ENCODE measurements around the gene PGGHG.

PGGHG gene

GRCh38 chr11:292211-293121 lies 3.5 kb downstream of the PGGHG start:
- Histone ChIP-seq H3K4ac (ENCODE audit: low read depth, low read length) (no peak overlapping the region), H3K23ac (ENCODE audit: low read length) (no peak overlapping the region), H3K79me1 (ENCODE audit: low read length) (peaks cover 6% of the 10 kb centered on the region), H3K18ac (ENCODE audit: low read length) (no peak overlapping the region), H2AFZ (ENCODE audit: insufficient read depth, low read length, poor library complexity) (no peak overlapping the region), H4K12ac (ENCODE audit: low read depth, low read length) (no peak overlapping the region), H3K4me1 (ENCODE audit: control insufficient read depth in 1 of 2, insufficient read depth in 2 of 2, low read length in 2 of 2) (peaks cover 25 to 28% of the 10 kb centered on the region in 2 experiments), H3K79me2 (ENCODE audit: control insufficient read depth, insufficient read depth, low read length, poor library complexity) (peaks cover 6% of the 10 kb centered on the region), H4K91ac (ENCODE audit: low read depth, low read length) (no peak overlapping the region), H3K4me3 (ENCODE audit: low read depth, low read length) (no peak overlapping the region), H3K36me3 (ENCODE audit: control insufficient read depth in 1 of 2, insufficient read depth in 2 of 2, low read length in 2 of 2) (peaks cover 25% of the 10 kb centered on the region in 2 experiments), H2BK5ac (ENCODE audit: low read depth, low read length, poor library complexity) (no peak overlapping the region), H3K9ac (ENCODE audit: low read length) (no peak overlapping the region), H4K8ac (ENCODE audit: low read depth, low read length) (no peak overlapping the region), H3K27ac (ENCODE audit: low read depth, low read length) (no peak overlapping the region), H3K4me2 (ENCODE audit: low read length) (no peak overlapping the region), H2BK120ac (ENCODE audit: insufficient read depth, low read length, poor library complexity) (no peak overlapping the region), H2AK5ac (ENCODE audit: low read length) (no peak overlapping the region), H2BK12ac (ENCODE audit: low read length) (no peak overlapping the region), H3K9me3 (ENCODE audit: insufficient read depth, low read depth, low read length) (no peaks in the 10 kb centered on the region), H3K14ac (ENCODE audit: low read length) (no peak overlapping the region), H3K27me3 (ENCODE audit: insufficient read depth, low read length) (no peaks in the 10 kb centered on the region)
- DNase-seq = no peak
- no CpG with 5 or more reads among the region's 29 CpGs for WGBS (ENCODE audit: extremely low coverage, insufficient coverage, insufficient read length)

GRCh38 chr11:293271-293851 lies 4.4 kb downstream of the PGGHG start:
- Histone ChIP-seq H2AFZ (ENCODE audit: insufficient read depth, low read length, poor library complexity) (no peak overlapping the region), H4K91ac (ENCODE audit: low read depth, low read length) (no peak overlapping the region), H4K12ac (ENCODE audit: low read depth, low read length) (no peak overlapping the region)

GRCh38 chr11:293852-294661 lies 5.1 kb downstream of the PGGHG start:
- WGBS (ENCODE audit: extremely low coverage, insufficient coverage, insufficient read length) = no CpG with 5 or more reads among the region's 27 CpGs
- Histone ChIP-seq H2BK120ac (ENCODE audit: insufficient read depth, low read length, poor library complexity) (no peak overlapping the region), H3K4me1 (ENCODE audit: control insufficient read depth in 1 of 2, insufficient read depth in 2 of 2, low read length in 2 of 2) (peaks cover 23% of the 10 kb centered on the region in 2 experiments), H3K23ac (ENCODE audit: low read length) (no peak overlapping the region), H2AK5ac (ENCODE audit: low read length) (no peak overlapping the region), H3K4me3 (ENCODE audit: low read depth, low read length) (no peak overlapping the region), H3K14ac (ENCODE audit: low read length) (no peak overlapping the region), H3K79me2 (ENCODE audit: control insufficient read depth, insufficient read depth, low read length, poor library complexity) (peaks cover 2% of the 10 kb centered on the region), H2BK5ac (ENCODE audit: low read depth, low read length, poor library complexity) (no peak overlapping the region), H3K9me3 (ENCODE audit: insufficient read depth, low read depth, low read length) (no peaks in the 10 kb centered on the region), H3K4ac (ENCODE audit: low read depth, low read length) (no peak overlapping the region), H3K27ac (ENCODE audit: low read depth, low read length) (no peak overlapping the region), H2AFZ (ENCODE audit: insufficient read depth, low read length, poor library complexity) (no peak overlapping the region), H4K8ac (ENCODE audit: low read depth, low read length) (no peak overlapping the region), H3K9ac (ENCODE audit: low read length) (no peak overlapping the region), H3K4me2 (ENCODE audit: low read length) (no peak overlapping the region), H4K91ac (ENCODE audit: low read depth, low read length) (no peak overlapping the region), H3K36me3 (ENCODE audit: control insufficient read depth in 1 of 2, insufficient read depth in 2 of 2, low read length in 2 of 2) (peaks cover 25% of the 10 kb centered on the region in 2 experiments), H3K27me3 (ENCODE audit: insufficient read depth, low read length) (no peaks in the 10 kb centered on the region), H2BK12ac (ENCODE audit: low read length) (no peak overlapping the region), H3K18ac (ENCODE audit: low read length) (no peak overlapping the region), H3K79me1 (ENCODE audit: low read length) (no peaks in the 10 kb centered on the region), H4K12ac (ENCODE audit: low read depth, low read length) (no peak overlapping the region)
- no peak for DNase-seq

More at GRCh38 chr11:293271-293851, 4.4 kb downstream of the PGGHG start:
- no peak overlapping the region for H3K27ac ChIP-seq (ENCODE audit: low read depth, low read length)
- H2BK12ac ChIP-seq (ENCODE audit: low read length) = no peak overlapping the region
- H2BK120ac ChIP-seq (ENCODE audit: insufficient read depth, low read length, poor library complexity) = no peak overlapping the region
- no CpG with 5 or more reads among the region's 18 CpGs for WGBS (ENCODE audit: extremely low coverage, insufficient coverage, insufficient read length)
- DNase-seq = no peak
- H3K79me1 ChIP-seq (ENCODE audit: low read length) = peaks cover 5% of the 10 kb centered on the region
- H3K23ac ChIP-seq (ENCODE audit: low read length) = no peak overlapping the region
- no peak overlapping the region for H4K8ac ChIP-seq (ENCODE audit: low read depth, low read length)
- no peak overlapping the region for H3K4me2 ChIP-seq (ENCODE audit: low read length)
- H3K36me3 ChIP-seq (ENCODE audit: control insufficient read depth in 1 of 2, insufficient read depth in 2 of 2, low read length in 2 of 2) = peaks cover 25% of the 10 kb centered on the region in 2 experiments
- H3K4ac ChIP-seq (ENCODE audit: low read depth, low read length) = no peak overlapping the region
- peaks cover 23% of the 10 kb centered on the region in 2 experiments for H3K4me1 ChIP-seq (ENCODE audit: control insufficient read depth in 1 of 2, insufficient read depth in 2 of 2, low read length in 2 of 2)
- no peak overlapping the region for H3K14ac ChIP-seq (ENCODE audit: low read length)
- H2BK5ac ChIP-seq (ENCODE audit: low read depth, low read length, poor library complexity) = no peak overlapping the region
- no peak overlapping the region for H3K4me3 ChIP-seq (ENCODE audit: low read depth, low read length)
- no peak overlapping the region for H3K9ac ChIP-seq (ENCODE audit: low read length)
- no peaks in the 10 kb centered on the region for H3K27me3 ChIP-seq (ENCODE audit: insufficient read depth, low read length)
- peaks cover 4% of the 10 kb centered on the region for H3K79me2 ChIP-seq (ENCODE audit: control insufficient read depth, insufficient read depth, low read length, poor library complexity)
- H3K18ac ChIP-seq (ENCODE audit: low read length) = no peak overlapping the region
- no peak overlapping the region for H2AK5ac ChIP-seq (ENCODE audit: low read length)
- H3K9me3 ChIP-seq (ENCODE audit: insufficient read depth, low read depth, low read length) = no peaks in the 10 kb centered on the region

- Histone ChIP-seq H3K27ac (ENCODE audit: low read depth, low read length) (no peak overlapping the region), H3K4me2 (ENCODE audit: low read length) (no peak overlapping the region), H3K18ac (ENCODE audit: low read length) (no peak overlapping the region), H3K27me3 (ENCODE audit: insufficient read depth, low read length) (no peaks in the 10 kb centered on the region), H3K36me3 (ENCODE audit: control insufficient read depth in 1 of 2, insufficient read depth in 2 of 2, low read length in 2 of 2) (peaks cover 25% of the 10 kb centered on the region in 2 experiments), H3K4me3 (ENCODE audit: low read depth, low read length) (no peak overlapping the region), H4K91ac (ENCODE audit: low read depth, low read length) (no peak overlapping the region), H2AK5ac (ENCODE audit: low read length) (no peak overlapping the region), H4K8ac (ENCODE audit: low read depth, low read length) (no peak overlapping the region), H3K4ac (ENCODE audit: low read depth, low read length) (no peak overlapping the region), H3K14ac (ENCODE audit: low read length) (no peak overlapping the region), H2BK5ac (ENCODE audit: low read depth, low read length, poor library complexity) (no peak overlapping the region), H4K12ac (ENCODE audit: low read depth, low read length) (no peak overlapping the region), H3K79me2 (ENCODE audit: control insufficient read depth, insufficient read depth, low read length, poor library complexity) (no peaks in the 10 kb centered on the region), H3K23ac (ENCODE audit: low read length) (no peak overlapping the region), H3K4me1 (ENCODE audit: control insufficient read depth in 1 of 2, insufficient read depth in 2 of 2, low read length in 2 of 2) (peaks cover 18 to 19% of the 10 kb centered on the region in 2 experiments), H2BK12ac (ENCODE audit: low read length) (no peak overlapping the region), H3K9me3 (ENCODE audit: insufficient read depth, low read depth, low read length) (no peaks in the 10 kb centered on the region), H3K79me1 (ENCODE audit: low read length) (no peaks in the 10 kb centered on the region), H3K9ac (ENCODE audit: low read length) (no peak overlapping the region), H2BK120ac (ENCODE audit: insufficient read depth, low read length, poor library complexity) (no peak overlapping the region), H2AFZ (ENCODE audit: insufficient read depth, low read length, poor library complexity) (no peak overlapping the region)
- no CpG with 5 or more reads among the region's 16 CpGs for WGBS (ENCODE audit: extremely low coverage, insufficient coverage, insufficient read length)
- no peak for DNase-seq
These were observed 5.9 kb downstream of the PGGHG start for GRCh38 chr11:294780-295179.
